ENCODE results near the gene ST6GALNAC3.

Gene ST6GALNAC3

DNA sequence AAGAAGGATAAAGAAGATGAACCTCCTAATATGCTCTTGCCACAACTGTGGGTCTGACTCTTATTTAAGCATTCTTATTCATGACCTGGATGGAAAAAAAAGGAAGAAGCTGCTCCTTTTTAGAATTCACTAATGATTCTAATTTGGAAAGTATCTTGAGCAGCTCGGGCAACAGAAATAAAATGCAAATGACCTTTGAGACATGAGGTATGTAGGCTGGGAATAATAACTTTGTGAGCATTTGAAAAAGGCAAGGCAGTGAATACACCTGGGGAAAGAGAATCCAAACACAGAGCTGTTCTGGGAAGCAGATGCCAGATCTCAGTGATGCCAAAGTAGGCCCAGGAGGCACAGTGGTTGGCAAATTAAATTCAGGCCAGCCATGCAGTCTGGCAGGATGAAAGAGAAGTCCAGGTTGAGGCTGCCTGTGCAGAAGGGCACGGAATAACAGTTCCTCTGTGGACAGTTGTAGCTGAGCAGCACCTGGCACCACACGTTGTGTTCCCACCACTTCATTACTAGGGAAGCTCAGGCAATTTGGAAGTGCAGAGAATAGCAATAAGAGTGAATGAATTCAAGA is 471.9 kb downstream of the ST6GALNAC3 start:
- DNase-seq: no peak

DNA sequence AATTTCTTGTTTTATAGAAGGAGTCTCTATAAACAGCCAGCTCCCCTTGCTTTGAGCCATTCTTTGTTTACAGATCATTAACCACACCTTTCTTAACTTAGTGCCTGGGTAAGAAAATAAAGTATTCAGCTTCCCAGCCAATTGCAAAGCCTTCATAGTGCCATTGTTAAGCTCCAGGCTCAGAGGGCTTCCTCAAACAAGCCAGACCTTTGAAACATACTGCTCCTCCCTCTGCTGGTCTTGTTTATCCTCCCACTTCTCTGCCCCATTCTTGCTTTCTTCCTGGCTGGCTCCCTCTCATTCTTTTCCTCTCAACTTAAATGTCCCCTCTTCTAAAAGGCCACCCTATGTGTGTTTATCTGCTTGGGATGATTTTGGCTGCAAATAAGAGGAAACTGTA is 473.4 kb downstream of the ST6GALNAC3 start:
- DNase-seq: no peak

DNA sequence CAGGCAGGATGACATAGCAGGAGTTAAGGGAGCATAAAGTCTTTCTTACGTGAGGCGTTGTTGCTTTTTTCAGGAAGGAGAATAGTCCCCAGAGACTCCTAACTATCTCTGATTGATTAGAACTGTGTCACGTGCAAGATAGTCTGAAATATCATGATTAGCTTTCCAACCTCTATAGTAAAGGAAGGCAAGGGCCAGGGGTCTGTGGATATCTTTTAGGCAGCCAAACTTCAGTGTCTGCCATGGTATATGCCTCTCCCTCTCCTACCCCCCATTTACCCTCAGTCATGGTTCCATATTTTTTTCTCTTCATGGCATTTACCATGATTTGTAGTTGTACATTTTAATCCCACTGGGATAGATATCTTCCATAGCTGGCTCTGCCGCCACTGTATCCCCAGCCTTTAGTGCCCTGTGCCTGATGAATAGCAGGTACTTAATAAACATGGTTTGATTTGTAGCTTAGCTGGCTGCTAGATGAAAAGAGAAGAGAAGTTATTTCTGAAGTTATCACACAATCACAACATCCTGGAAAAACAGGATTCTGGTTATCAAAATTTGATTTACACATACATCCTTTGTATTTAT is 474.1 kb downstream of the ST6GALNAC3 start:
- no peak for DNase-seq

DNA sequence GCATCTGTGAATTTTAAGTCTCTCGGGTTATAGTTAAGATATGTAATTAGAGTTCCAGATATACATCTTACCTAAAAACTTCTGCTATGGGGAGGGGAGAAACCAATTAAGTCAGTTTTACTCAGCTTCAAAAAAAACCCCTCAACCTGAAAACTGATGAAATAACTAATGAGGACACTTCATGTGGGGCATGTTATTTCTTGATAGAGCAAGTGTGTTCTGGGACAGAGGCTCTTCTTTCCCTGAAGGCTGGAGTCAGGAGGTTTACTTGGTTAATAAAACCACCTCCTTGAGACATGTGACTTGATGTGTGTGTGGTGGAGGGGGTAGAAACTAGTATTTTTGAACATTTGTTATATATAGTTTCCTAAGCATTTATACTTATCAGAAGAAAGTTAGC is 479.7 kb downstream of the ST6GALNAC3 start:
- DNase-seq: no peak

DNA sequence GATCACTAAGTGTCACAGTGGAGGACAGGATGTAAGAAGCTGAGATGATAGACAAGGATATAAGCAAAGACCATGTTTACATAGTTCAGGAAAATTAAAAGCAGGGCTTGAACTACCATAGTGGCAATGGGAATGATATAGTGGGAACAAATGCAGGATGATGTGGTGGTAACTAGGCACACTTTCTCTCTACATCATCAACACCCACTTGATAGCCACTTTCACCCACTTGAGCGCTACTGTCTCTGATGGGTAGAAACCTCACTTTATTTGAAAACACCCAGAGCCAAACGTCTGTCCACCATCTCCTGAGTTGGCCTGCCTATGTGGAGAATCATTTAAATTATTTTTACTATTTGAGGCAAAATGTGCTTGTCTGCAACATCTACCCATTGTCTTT is 487.7 kb downstream of the ST6GALNAC3 start:
- no peak for DNase-seq

- no peak for DNase-seq
These were observed 494.2 kb downstream of the ST6GALNAC3 start for GRCh38 chr1:76568573-76569238.

DNA sequence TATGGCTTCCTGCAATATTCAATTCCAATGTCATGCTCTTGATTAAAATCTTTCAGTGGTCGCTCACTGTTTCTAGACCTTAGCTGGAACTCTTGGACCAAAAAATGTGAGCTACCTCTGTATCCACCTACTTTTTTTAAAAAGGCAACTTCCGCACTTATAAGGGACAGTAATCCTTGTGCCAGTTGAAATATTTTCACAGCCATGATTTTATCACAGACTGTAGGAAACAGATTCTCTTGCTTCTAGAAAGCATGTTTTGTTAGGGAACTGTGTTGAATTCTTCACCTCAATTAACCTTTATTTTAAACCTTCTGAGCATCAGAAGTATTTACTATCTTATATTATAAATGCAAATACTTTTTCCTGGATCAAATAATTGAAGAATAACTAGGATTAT is 496.7 kb downstream of the ST6GALNAC3 start:
- no peak for DNase-seq

DNA sequence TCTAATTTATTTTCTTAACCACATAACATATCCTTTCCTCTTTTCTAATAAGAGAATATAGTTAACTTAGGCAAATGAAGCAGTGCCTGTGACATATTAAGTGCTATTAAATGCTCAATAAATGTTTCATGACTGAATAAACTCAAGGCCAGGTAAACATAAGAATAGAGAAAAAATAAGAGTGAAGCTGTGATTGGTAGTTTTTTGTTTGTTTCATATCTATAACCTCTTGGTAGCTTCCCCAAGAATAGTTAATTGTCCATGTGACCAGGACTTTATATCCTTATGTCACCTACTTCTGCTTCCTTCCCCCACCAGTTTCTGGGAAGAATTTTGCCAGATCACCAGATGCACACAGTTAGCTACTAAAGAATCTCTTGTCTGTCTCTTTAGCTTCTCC is 497.7 kb downstream of the ST6GALNAC3 start:
- DNase-seq: no peak

DNA sequence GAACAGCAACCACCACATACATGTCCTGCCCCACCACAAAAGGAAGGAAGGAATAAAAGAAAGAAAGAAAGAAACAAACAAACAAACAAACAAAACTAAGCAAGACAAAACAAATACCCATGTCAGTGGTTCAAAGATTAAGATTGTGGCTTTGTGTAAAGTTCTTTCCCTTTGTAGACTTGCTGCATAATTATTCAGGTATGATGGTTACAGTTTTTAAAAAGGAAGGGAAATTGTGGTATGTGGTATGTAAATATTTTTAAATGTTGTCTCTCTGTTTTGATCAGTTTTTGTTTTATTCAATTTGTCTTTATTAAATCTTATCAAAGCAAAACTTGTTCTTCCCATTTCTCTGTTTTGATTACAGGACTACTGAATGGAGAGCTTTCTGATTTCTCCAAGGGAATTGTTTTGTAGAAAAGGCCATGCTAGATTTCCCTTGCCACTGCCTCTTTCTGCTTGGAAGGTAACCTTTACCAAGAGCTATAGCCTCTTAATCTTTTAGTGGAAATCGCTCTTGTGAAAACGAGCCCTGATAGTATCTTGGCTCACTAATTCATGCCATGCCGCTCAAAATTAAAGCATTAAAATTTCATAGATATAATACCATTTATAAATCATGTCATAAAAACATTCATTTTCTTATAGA is 502.5 kb downstream of the ST6GALNAC3 start:
- no peak for DNase-seq

DNA sequence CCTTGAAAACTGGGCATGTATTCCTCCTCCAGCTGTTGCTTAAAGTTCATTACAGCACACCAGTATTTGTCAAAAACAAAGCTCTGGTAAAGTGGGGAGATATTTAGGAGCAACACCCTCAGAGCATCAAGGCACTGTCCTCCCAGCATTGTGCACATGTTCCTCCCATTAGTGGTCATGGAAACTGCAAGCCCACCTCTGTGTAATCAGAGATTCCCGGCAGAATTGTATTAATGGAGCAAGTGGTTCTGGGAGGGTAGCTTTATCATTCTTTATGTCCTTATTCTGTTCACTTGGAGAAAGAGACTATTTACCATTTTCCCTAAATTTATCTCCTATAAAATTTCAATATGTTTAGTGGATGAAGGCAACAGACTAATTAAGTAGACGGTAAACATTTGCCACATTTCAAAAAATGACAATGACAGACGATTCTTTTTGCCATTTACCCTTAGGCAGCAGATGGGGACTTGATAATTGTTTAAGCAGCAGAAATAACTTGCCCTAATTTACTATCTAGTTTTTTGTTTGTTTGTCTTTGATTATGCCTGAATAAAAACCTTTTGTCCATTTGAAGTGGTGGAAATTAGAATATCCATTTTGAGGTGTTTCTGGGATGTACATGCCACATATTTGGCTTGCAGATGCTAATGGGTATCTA is 503.1 kb downstream of the ST6GALNAC3 start:
- DNase-seq: no peak

DNA sequence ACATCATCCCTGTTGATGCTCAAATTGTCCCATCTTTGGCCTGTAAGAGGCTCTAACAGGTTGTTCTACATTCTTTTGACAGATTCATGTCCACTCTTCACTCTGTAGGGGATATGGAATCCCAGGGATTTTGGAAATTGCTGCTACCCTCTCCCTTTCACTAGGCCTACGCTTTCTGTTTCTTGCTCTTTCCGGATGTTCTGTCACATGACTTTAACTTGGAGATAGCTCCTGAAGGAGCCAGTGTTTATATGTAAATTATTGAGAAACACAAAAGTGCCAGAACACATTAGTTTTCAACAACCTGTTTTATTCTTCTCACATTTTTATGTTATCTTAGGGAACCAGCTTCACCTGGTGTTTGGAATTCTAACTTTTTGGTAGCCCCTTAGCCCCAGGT is 505.7 kb downstream of the ST6GALNAC3 start:
- no peak for DNase-seq

GRCh38 chr1:76581712-76582111 is 507.2 kb downstream of the ST6GALNAC3 start:
- no peak for DNase-seq

- DNase-seq: no peak
These were observed 508.8 kb downstream of the ST6GALNAC3 start for GRCh38 chr1:76583235-76583868.

GRCh38 chr1:76583875-76584477 is 509.4 kb downstream of the ST6GALNAC3 start:
- no peak for DNase-seq

- no peak for DNase-seq
These were observed 511.6 kb downstream of the ST6GALNAC3 start for GRCh38 chr1:76585980-76586674.

GRCh38 chr1:76587212-76587611 is 512.7 kb downstream of the ST6GALNAC3 start:
- DNase-seq: no peak

DNA sequence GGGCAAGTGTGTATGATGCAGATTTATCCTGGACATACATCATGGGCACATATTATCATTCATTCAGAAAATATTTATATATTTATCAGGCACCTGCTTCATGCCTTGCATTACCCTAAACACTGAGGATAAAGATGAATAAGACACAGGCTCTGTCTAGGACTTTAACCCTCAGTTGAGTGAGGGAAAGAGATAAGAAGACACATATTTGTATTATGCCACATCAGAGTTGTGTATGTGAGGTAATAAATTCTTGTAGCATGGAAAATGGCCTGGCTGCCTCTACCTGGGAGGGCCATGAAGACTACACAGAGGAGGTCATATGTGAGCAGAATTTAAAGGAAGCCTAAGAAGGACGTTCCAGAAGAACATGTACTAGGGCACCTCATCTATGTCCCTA is 516.9 kb downstream of the ST6GALNAC3 start:
- DNase-seq: no peak

DNA sequence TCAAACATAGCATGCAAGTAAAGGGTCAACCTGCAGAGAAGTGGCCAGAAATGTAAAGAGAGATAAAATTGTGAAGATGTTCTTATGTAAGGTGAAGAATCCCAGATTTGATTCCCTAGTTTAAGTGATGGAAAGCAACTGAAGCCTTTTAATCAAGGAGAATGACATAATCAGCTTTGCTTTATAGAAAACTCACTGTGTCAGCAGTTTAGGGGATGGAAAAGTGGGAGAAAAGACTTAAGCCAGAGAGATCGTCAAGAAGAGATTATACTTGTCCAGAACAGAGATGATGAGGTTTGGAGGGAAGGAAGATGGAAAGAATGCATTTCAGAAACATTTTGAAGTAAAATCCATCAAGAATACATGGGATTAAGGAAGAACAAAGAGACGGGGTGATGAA is 517.4 kb downstream of the ST6GALNAC3 start:
- DNase-seq: no peak

DNA sequence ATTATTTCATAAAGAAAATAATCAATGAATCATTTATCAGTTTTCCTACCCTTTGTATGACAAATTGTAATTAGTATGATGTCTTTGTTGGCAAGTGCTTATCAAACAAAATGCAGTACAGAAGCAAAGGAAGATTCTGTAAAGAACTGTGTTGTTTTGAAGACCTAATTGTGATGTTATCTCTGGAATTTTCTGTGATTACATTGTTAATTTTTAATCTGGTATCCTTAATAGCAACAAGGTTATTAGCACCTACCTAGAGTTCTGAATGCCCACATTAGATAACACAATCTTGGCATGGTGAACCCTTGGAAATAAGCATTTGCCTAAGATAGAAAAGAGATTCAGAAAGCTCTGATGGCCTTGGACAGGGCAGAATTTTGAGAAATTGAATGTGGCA is 518.6 kb downstream of the ST6GALNAC3 start:
- no peak for DNase-seq

GRCh38 chr1:76593618-76594017 is 519.1 kb downstream of the ST6GALNAC3 start:
- no peak for DNase-seq

DNA sequence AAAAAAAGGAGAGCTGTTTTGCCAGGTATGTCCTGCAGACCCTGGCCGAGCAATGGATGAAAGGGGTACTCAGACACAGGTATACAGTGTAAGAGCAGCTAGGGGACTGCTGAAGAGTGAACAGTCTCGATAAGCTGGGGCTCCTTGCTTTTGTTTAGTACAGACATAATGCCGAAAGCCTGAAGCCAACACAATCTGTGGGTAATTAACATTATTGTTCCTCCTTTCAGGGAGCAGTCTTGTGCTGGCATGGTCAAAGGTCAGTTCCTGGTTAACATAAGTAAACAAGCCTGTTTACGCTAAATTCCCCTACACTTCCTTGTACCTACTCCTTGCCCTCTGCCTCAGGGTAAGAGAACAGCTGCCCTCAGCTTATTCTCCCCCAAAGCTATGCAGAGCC is 520.5 kb downstream of the ST6GALNAC3 start:
- DNase-seq: no peak

GRCh38 chr1:76601465-76601864 is 526.9 kb downstream of the ST6GALNAC3 start:
- DNase-seq: no peak
